IPS DF 19.7 (cell line): Measurements from ENCODE around the gene NKX6-2.
"Not testable (repeated sequence)": the region's sequence is repeated elsewhere in the genome, so short reads cannot be mapped to it uniquely, and the experiment has no call there.

Source experiments
- DNase-seq: peaks from one replicate; pipeline ENCODE4 v3.0.0-alpha.2; 2013; ENCODE audit warnings: low read depth, low spot score

NKX6-2 gene

GRCh38 chr10:132780356-132780755 is 5.6 kb downstream of the NKX6-2 start:
- no peak for DNase-seq

- DNase-seq = no peak
Measured at GRCh38 chr10:132779549-132780294, 6.2 kb downstream of the NKX6-2 start.

- DNase-seq = no peak
Measured at GRCh38 chr10:132777441-132777840, 8.5 kb downstream of the NKX6-2 start.

DNA sequence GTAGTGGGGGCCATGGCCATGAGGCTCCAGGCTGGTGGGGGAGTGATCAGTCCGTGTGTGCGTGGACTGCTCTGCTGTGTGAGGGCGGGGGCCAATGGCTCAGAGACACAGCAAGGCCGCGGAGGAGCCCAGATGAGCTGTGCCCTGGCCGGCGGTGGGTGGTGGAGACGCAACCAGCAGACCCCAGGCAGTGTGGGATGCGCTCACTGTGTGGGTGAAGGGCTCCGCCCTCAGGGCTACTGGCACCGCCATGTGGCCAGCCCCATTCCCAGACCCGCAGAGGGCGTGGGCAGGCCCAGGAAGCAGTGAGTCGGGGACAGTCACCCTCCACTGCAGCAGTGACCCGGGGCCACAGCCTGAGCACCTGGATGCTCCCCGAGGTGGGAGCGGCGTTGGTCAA is 9.1 kb downstream of the NKX6-2 start:
- DNase-seq = no peak

DNA sequence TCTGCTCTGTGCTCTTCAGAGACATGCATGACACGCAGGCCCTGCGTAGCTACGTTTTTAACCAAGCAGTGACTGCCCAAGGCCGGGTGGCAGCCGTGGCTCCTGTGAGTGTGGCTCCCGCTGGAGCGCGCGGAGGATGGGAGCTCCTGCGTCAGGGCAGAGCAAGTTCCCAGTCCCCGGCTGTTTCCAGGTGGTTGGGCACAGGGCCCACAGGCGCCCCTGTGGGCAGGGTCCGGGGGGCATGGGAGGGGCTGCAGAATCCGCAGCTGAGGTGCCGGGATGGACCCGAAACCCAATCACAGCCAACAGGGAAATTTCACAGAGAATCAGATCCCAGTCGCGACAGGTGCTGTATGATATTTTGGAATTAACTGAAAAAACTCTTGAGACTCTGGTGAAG is 9.8 kb downstream of the NKX6-2 start:
- no peak for DNase-seq

- no peak for DNase-seq
Measured at GRCh38 chr10:132774902-132775863, 10.8 kb downstream of the NKX6-2 start.

DNA sequence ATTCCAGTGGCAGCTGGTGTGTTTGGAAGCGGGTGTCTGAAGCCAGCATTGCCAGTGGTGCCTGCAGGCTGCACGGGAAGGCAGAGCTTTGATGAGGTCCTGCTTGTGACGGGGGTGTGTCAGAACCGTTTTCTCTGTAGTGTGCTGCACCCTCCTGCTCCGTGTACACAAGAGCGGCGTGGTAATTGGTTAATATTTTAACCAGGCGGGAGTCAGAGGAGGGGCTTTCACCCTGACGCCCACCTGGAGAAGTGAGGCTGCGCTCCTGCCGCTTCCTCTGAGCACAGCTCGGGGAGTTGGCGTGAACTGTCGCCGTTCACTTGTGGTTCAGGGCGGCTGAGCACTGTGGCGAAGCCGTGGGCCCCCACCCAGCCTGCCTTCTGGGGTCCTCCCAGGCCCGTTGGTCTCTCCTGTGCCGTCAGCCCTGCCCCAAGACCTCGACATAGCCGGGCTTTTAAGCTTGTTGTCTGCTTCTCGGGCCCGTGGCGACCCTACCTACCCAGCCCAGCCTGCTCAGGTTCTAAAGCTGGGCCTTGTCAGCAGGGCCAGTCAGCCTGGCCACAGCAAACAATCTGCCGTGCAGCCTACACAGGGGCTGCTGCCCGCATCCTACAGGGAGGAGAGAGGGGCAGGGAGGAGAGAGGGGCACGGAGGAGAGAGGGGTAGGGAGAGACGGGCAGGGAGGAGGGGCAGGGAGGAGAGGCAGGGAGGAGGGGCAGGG is 11.6 kb downstream of the NKX6-2 start:
- no peak for DNase-seq

- DNase-seq = not testable (repeated sequence)
Measured at GRCh38 chr10:132772816-132773215, 13.1 kb downstream of the NKX6-2 start.

- DNase-seq = no peak
Measured at GRCh38 chr10:132770061-132771021, 15.6 kb downstream of the NKX6-2 start.

DNA sequence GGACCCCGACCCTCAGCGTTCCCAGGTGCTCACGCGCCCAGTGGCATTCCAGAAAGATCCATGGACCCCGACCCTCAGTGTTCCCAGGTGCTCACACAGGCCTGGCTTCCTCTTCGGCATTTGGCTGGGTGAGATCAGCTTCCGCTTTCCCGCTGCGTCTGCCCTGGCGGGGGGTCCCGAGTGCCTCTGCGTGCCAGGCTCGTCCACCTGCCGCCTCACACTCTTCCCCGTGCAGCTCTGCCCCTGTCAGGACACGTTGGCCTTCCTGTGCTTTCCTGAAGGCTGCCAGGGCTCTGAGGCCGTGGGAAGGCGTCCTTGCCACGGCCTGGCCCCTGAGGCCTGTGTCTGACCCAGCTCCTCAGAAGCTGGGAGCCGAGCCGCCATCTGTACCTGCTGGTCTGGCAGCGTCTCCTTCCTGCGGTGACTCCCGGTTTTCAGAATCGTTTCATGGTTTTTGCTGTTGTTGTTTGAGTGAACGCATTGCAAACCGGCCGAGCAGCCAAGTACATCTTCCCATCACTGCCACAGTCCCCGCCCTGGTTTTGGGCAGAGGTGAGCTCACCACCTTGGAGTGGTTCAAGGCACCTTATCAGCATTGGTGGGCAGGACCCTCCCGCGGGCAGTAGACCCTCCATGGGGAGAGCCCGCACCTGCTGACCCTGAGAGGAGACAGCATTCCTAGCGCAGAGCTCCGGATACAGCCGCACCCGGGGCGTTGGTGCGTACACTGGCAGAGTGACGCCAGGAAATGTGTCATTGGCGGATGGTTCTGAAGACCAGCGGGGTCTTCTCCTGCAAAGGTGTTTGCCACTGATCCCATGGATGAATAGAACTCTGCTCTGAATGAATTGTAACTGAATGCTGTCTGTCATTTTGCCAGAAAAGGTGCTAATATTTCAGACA is 17.4 kb downstream of the NKX6-2 start:
- no peak for DNase-seq

GRCh38 chr10:132766291-132766690 is 19.7 kb downstream of the NKX6-2 start:
- DNase-seq = no peak

DNA sequence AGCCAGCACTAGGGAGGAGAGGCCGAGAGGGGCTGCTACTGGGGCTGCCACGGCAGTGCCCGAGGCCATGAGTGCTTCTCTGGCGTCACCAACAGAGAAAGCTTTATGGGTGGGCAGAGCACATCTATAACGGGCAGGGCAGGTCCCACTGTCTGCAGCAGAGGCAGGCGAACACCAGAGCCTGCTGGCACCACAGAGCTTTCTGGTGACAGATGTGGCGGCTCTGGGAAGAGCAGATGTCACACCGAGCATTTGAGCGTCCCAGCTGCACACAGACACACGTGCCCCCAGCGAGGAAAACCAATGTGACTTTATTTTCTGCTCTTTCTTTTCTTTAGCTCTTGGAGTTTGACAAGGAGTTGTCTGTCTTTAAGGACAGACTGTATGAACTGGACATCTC is 20.5 kb downstream of the NKX6-2 start:
- DNase-seq = no peak

- DNase-seq = no peak
Measured at GRCh38 chr10:132764108-132764507, 21.8 kb downstream of the NKX6-2 start.

DNA sequence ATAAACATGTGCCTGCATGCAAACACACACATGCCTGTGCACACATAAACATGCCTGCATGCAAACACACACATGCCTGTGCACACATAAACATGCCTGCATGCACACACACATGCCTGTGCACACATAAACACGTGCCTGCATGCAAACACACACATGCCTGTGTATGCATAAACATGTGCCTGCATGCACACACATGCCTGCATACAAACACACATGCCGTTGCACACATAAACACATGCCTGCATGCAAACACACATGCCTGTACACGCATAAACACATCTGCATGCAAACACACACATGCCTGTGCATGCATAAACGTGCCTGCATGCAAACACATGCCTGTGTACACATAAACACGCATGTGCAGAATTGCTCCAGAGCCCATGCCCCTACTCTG is 22.4 kb downstream of the NKX6-2 start:
- DNase-seq = no peak

DNA sequence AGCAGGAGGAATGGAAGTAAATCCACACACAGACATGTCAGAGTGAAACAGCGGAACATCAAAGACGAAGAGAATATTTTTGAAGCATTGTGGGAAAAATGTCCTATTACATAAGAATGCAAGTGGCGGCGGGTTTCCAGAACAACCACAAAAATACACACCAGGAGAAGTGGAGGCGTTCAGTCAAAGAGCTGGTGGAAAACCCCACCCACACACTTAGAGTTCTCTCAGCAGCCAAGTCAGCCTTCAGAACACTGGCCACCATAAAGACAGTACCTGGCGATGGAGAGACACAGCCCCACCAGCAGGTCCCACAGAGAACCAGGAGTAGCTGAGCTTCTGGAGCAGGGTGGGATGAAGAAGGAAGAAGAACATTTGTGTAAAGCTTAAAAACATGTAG is 23.7 kb downstream of the NKX6-2 start:
- DNase-seq = no peak

DNA sequence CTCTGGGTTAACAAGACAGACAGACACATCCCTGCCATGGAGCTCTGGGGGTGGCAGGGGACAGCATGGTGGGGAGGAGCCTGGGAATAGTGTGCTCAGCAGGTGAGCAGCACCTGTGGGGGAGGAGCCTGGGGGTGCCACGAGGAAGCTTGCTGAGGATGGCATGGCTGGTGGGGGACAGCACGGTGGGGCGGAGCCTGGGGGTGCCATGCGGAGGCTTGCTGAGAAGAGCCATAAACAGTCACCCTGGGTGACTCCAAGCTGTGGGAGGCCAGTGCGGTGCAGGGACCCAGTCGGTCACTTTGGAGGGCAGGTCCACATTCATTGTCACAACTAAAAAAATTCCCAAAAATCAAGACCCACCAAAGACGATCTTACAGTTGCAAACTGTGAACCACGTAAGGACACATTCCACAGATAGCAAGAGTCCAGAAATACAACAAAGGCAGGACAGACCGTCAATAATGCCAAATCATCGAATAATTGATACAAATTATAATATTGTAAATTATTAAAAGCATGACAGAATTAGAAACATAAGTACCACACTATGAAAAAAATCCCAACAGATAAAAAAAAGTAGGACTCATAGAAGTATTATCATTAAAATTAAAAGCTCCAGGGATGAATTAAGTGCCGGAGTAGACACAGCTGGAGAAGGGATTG is 24.4 kb downstream of the NKX6-2 start:
- no peak for DNase-seq

DNA sequence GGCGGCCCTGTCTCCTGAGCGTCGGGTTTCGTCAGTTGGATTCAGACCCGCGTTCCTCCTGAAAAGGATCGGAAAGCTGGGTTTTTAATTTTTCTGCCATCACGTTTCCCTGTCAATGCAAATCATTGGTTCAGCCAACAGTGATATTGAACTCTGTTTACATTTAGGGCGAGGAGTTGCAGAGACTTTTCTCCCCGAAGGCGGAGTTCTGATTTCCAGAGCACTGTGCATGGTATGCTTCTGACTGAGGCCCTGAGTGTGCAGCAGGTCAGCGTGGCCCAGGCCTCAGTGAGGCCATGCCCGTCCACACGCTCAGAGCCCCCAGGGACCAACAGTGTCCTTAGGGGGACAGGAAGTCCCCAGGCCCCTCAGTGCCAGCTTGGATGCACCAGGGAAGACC is 27.1 kb downstream of the NKX6-2 start:
- DNase-seq = no peak

DNA sequence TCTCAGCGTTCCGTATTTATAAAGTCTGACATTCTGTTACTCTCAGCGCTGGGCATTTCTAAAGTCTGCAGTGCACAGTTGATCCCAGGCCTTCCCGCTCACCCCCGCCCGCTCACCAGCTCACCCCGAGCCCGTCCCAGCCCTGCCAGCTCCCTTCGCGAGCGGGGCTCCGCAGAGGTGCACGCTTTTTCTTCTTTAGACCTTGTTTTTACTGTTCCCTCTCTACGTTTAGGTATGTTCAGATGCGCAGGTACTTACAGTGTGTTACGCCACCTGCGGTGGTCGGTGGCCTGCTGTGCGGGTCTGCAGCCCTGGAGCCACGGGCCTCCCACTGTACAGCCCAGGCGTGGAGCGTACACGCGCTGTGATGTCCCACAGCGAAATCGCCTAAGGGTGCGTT is 28.8 kb downstream of the NKX6-2 start:
- no peak for DNase-seq

DNA sequence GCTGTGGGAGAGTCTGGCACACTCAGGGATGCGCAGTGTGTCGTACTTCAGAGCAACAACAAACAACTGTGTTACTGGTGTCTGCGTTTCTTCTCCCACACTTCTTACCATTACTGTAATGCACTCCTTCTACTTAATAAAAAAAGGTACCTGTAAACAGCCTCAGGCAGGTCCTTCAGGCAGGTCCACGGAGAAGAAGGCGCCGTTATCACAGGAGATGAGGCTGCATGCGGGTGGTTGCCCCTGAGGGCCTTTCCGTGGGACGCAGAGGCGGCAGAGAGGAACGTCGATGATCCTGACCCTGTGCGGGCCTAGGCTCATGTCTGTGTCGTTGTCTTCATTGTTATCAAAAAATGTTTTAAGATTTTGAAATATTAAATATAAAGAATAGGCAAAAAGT is 29.4 kb downstream of the NKX6-2 start:
- DNase-seq = no peak
